CD4-positive, alpha-beta T cell treated with Interleukin-12 subunit alpha and Interleukin-12 subunit beta, for 1 hour (primary cell): Measurements from ENCODE around the gene PAX3.
"Not testable (repeated sequence)": the region's sequence is repeated elsewhere in the genome, so short reads cannot be mapped to it uniquely, and the experiment has no call there.

Source experiments
- DNase-seq: peaks from one replicate; pipeline ENCODE4 v3.0.0-alpha.2; 2020

Gene PAX3

DNA sequence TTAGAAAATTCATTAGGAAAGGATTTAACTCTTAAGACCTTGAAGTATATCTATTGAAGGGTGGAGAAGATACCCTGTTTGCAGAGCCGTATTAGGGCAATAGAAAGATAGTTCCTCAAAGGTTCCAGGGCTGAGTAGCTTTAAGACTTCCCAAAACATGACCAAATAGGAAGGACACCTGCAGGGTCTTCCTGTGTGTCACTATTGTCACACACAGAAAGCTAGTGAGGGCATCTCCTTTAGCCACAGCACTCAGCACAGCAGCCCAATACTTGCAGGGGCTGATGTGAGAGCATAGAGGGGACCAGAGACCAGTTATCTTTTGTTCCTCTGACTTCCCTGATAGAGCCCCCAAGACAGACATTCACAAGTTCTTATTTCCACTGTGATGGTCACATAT, 93.7 kb downstream of the PAX3 start:
- DNase-seq = no peak

DNA sequence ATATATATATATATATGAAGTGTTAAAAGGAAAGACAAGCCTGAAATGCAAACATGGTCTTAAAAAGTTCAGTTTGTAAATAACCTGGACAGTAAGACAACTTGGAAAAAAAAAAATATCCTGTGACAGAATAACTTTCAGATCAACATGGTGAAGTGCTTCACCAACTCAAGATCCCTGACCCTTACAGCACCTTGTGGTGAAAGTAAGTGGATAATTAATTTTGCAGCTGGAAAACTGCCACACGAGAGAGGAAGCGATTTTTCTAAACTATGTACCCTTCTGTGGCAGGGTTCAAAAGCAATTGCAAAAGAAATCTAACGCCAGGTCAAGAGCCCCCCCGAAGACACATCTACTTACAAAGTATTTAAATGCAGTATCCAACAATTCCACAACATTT, 95.8 kb downstream of the PAX3 start:
- no peak for DNase-seq

DNA sequence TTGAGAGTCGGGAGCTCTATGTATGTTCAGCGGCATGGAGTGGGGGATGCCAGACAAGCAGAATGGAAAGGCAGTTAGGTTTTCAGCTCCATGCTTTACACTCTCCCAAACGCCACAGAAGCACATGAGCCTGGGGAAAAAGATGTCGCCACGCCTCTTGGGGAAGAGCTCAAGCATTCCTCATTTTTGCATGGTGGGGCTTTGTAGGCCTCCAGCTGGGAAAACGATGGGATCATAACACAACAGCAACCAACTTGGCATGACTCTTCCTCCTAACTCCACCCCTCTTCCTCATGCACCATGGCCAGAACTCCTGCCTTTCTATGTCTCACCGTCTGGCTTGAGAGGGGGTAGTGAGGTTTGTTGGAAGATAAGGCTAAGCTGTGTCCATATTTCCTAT, 102.6 kb downstream of the PAX3 start:
- DNase-seq = no peak

DNA sequence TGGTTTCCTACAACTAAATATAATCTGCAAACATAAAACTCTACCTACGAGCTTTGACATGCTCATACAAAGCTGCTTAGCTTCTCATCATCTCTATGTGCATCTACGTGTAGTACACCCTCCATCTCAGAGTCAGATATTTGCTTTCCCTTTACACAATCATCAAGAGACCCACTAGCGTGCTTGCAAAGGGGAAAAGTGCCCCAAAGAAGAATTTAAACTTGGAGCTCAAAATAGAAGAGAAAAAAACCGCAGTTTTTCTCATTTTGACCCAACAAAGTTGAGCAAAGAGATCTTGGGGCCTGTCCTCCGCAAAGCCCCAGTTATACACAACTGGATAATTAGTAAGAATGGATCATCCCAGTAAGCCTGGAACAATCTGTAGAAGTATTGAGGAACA, 104.1 kb downstream of the PAX3 start:
- no peak for DNase-seq

DNA sequence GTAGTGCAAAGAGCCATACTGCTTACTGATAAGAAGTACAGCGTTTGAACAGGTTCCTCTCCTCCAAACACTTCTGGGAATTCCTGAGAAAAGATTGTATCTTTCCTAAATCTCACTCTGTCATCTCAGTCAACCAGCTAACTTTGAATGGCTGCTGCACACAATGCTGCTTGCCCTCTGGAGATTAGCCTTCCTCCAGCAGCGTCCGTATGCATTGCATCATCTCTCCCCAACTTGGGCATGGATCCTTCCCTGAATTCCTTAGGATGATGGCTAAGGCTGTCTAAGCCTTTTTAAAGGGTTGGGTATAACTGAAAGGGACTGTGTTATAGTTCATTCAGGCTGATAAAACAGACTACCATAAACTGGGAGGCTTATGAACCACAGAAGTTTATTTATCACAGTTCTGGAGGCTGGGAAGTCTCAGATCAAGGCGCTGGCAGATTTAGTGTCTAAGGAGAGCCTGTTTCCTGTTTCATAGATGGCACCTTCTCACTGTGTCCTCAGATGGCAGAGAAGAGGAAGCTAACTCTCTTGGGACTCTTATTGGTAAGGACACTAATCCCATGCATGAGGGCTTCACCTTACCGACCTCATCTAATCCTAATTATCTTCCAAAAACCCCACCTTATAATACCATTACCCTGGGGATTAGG, 105.3 kb downstream of the PAX3 start:
- DNase-seq = no peak

DNA sequence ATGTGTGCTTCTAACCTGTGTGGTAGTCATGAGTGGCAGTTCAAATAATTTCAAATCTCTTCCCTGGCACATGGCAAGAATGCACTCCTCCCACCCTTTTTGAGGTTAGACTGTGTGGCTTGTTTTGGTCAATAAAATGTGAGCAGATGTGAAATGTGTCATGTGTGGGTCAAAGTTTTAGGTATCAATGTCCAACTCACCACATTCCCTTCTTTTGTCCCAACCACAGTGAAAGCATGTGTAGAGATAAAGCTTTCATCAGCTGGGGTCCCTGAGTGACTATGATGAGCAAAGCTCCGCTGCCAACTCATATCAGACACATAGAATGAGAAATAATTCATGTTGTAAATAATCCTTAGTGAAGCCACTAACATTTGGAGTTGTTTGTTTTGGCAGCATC, 118.2 kb downstream of the PAX3 start:
- DNase-seq = no peak

DNA sequence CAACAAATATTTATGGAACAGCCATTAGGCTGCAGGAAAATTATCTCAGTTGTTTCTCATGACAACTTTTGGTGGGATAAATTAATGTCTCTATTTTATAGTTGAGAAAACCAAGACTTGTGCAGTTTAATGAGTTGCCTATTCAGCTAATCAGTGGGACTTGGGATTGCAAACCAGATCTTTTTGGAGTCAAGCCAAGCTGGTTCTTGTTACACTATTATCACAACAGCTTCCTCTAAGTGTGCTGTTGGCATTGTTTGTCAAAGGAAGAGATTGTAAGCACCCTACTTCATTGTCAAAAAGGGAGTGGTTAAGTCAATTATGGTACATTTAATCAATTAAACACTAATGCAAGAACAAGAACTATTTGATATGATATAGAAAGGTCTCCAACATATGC, 119.2 kb downstream of the PAX3 start:
- DNase-seq = no peak

- no peak for DNase-seq
Measured at GRCh38 chr2:222178450-222178849, 120.3 kb downstream of the PAX3 start.

- DNase-seq = no peak
Measured at GRCh38 chr2:222176890-222177289, 121.9 kb downstream of the PAX3 start.

DNA sequence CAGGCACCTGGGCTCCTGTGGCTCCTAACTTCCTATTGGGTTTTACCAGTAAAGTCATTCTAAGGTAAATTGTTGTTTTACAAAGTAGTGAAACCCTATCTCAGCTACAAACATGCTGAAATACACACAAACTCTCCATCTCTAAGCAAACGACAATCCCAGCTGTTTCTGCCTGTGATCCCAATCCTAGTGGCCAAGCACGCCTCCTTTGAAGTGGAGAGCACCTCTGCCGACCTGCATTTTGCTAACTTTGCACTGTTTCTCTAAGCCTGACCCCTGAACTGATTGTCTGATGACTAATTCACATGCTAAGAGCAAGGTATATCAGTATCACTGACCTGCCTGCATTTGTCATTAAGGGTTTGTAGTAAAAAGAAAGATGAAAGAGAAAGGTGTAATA, 124.3 kb downstream of the PAX3 start:
- no peak for DNase-seq

DNA sequence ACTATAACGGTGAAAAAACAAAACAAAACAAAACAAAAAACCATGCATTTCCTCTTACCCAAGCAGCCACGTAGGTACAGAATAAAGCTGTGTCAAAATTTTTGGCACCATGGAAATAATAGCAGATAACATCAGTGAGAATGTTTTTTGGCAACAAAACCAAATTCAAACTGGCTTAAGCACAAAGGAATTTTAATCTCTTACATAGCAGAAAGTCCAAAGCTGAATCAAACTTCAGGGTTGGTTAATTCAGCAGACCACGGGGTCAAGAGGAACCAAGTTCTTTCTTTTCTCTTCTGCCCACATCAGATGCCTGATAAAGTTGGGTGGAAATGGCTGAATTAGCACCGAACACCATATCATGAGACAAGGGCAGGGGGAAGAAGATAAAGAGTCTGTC, 129.5 kb downstream of the PAX3 start:
- no peak for DNase-seq

GRCh38 chr2:222167762-222168161, 131.0 kb downstream of the PAX3 start:
- no peak for DNase-seq

GRCh38 chr2:222160944-222161343, 137.9 kb downstream of the PAX3 start:
- DNase-seq = no peak

DNA sequence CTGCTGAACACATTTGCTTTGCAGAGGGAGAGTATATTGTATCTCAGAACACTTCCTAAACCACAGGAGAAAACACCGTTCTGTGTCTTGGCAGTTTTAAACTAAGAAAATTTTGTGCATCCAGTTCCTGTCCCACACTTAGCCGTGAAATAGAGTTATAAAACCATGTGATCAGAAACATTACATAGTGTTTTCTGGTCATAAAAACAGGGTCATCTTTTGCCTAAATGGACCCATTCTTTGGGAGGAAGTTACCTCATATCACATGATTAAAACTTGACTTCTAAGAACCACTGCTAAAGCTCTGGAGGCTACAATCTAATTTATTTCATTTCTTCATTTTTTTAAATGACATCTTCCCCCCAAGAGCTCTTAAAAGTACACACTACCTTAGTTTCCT, 138.7 kb downstream of the PAX3 start:
- DNase-seq = no peak

GRCh38 chr2:222159221-222159620, 139.6 kb downstream of the PAX3 start:
- DNase-seq = no peak

- DNase-seq = not testable (repeated sequence)
Measured at GRCh38 chr2:222155003-222155664, 143.7 kb downstream of the PAX3 start.
